NCI-H187 (cell line): ENCODE measurements around the gene NPAS3.

Source experiments
- DNase-seq, 2 experiments: peaks; one replicate each; lab custom pipeline; 2025; lab: John Stamatoyannopoulos, UW

The NPAS3 gene

DNA sequence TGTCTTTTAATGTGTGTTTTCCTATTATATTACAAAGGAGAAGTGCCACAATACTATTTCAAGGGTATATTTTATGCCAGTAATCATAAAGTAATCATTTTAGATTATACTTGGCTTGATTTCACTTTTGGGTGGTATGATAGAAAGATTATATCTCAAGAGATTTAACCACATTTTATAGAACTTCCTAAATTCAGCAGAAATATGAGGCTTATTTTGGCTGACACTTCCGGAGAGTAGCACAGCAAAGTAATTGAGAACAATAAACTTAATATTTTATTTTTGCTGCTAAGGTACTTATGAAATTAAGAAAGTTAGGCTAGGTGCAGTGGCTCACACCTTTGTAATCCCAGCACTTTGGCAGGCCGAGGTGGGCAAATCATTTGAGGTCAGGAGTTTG is 319.1 kb downstream of the NPAS3 start:
- DNase-seq, result no peak

DNA sequence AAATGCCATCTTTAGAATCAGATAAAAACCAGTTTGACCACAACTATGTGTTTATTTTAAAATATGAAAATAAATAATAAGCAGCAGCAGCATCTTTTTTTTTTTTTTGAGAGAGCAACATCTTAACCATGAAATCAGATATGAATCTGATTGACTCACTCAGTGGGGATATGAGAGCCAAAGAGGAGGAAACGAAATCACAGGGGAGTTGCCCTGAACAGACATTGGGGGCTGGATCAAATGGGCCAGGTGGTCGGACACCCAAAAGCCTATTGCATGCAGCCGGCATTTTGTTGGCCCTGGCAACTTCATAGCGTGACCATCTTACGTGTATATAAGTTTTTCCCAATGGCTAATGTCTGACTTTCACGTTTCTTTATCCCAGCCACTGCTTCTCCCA is 321.1 kb downstream of the NPAS3 start:
- DNase-seq, result no peak

DNA sequence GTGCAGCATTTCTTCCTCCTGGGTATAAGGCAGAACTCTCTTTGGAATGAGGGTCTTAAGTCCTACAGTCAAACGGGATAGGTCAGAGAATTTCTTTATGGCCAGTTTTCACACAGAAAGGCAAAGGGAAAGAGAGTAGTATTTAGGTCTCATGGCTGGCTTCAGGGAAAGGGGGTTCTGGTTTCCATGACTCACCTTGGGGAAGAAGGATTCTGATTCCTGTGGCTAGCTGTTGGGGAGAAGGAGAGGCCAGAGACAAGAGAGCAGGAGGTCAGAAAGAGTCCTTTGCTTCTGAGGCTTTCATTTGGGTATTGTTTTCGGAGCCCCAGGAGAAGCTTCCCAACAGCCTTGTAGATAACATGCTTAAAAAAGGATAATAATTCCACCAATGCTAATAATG is 332.5 kb downstream of the NPAS3 start:
- no peak for DNase-seq

DNA sequence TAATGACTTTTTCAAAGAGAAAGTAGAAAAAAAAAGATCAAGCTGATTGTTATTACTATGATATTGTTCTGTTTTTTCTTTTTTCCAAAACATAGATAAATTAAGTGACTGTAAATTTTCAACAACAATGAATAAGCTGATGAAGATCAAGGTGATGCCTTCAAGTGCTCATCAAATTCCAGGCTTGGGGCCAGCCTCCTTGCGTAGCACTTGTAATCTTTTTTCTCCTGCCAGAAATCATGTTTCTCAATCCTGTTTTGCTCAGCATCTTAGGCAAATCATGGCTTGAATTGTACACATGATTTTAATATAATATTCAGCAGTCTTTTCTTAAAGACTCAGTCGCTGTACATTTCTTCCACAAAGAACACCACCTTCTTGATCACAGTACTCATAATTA is 333.2 kb downstream of the NPAS3 start:
- DNase-seq, result no peak

- DNase-seq, result no peak
Measured at GRCh38 chr14:33273978-33274377, 335.3 kb downstream of the NPAS3 start.

GRCh38 chr14:33275879-33276278 is 337.2 kb downstream of the NPAS3 start:
- no peak for DNase-seq

DNA sequence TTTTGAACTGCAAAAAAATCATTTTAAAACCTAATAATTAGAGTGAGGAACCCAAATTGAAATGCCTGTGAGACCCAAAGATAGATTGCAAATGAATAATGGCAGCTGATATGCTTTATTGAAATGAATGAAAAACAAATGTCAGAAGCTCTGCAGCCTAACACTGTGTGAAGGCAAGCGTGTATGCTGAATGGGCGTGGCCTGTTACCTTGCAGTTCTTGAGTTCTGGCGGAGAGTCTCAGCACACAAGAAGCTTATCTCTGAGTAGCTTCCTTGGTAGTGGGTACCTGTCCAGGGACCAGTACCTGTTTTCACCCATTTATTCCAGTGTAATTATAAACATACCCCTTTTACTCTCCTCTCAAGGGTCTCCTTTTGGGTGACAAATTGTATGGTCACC is 341.2 kb downstream of the NPAS3 start:
- no peak for DNase-seq

DNA sequence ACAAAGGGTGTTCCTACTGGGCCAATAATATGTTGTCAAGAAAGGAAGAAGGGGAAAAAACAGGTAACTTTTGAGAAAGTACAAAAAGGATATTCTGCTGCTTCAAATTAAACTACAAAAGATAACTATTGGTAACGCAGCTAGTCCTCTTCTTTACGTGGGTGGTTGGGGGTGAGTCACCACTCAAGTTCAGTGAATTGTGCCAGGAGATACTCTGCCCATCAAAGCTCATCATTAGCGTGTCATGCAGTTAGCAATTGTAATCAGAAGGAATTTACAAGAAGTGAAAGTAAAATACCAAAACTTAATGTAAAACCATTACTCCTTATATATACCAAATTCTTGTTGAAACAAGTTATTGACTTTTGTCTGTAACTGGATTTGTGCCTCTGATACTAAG is 342.0 kb downstream of the NPAS3 start:
- no peak for DNase-seq

DNA sequence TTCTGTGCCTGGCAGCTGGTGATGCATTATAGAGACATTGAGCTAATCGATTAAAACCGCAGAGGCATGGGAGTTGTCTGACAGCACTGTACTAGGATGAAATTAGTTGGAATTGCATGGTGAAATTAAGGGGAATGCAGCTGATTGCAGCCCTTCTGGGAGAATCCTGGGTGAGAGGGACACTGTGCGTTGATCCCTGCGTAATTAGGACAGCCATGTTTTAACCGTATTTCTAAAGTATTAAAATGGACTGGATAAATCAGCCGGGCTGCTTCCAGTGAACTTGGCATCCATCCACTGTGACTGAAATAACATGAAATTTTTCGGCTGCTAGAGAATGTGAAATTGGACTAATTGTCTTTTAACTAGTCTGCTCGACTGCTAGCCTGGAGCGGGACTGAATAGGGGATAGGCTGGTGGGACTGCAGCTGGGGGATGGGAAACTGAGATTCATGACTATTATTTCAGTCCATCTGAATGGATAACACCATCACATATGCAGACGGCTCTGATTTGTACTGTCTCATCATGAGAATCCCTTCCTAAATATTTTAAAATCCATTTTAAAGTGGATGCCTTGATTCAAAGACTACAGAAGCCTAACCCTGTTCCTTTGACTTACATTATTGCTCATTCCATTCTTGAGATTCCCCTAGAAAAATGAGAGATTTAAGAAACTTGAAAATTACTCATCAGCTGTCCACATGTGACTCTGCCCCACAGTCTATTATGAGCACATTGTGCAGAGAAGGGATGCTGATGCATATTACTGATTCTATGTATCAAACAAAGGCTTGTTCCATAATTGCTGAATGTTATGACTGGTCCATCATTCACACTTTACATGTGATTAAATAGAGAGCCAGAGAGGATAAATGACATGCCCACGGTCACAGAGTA is 343.9 kb downstream of the NPAS3 start:
- DNase-seq, result no peak

DNA sequence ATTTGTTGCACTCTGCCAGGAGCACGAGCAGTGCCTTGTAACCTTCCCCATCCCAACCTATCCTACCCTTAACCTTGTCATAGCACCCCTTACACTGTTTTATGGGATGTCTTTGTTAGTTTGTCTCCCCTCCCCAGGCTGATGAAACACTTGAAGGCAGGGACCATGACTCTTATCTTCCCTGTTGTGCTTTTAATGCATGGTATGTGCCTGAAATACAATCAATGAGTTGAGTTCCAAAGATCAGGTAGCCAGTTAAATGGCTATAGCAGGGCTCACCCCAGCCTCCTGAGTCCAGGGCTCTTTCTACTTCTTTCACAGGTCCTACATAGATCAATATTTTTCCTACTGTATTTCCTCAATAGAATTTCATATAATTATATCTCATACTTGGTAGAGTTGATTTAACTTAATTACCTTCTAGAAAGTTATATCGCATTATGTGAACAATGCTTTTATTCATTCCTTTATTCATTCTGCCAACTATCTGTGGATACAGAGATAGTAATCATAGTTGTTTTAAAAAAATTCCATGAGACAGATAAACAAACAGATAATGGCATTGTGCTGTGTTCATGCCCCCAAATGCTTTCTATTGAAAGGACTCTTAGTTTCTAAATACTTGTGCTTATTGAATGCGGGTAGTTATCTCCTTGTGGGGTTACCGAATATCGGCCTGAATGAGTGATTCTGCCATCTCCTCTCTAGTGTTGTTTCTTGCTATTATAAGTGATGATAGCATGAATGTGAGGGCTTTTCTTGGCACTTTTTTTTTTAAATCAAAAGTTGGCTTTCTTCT is 347.4 kb downstream of the NPAS3 start:
- DNase-seq, result no peak

GRCh38 chr14:33287189-33287588 is 348.5 kb downstream of the NPAS3 start:
- DNase-seq, result no peak

- DNase-seq, result no peak
Measured at GRCh38 chr14:33290641-33291040, 352.0 kb downstream of the NPAS3 start.

DNA sequence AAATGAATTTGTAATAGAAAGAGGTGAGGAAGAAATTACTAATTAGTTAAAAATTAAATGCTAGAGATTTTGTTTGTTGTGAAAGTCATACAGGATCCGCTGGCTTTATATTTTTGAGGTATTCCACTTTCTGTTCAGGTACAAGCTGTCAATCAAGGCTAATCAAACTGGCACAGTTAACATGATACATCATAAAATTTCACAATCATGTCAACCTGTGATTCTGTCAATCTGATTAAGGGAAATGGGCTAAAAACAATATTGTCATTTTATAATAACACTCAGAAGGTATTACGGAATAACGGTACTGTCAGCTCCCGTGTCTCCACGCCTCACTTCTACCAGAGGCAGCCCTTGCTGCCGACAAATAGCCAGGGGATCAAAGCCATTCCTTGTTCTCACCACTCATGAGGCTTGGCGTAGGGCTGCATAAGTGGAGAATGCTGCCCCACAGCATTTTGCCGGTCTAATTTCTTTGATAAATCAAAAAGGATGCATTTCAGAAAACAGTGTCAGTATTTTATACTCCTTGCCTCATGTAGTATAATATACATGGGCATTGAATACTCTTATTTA is 352.9 kb downstream of the NPAS3 start:
- DNase-seq, result no peak

- DNase-seq, result no peak
Measured at GRCh38 chr14:33294419-33294818, 355.7 kb downstream of the NPAS3 start.

DNA sequence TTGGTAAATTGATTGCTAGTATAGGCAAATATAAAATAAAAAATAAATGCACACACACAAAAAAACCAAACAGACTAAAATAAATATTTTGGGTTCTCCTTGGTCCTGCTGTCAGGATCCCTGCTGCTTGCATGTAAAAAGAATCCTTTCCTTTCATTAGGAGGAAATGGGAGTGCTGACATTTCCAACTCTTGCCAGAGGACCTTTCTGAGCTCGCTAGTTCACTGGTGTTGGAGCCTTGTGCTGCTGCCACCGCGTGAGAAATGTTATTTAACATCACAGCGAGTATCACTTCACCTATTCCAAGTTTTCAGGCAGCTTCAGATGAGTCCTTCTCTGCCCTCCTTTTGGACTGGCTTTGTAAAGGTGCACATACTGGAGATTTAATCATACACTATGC is 358.9 kb downstream of the NPAS3 start:
- no peak for DNase-seq

DNA sequence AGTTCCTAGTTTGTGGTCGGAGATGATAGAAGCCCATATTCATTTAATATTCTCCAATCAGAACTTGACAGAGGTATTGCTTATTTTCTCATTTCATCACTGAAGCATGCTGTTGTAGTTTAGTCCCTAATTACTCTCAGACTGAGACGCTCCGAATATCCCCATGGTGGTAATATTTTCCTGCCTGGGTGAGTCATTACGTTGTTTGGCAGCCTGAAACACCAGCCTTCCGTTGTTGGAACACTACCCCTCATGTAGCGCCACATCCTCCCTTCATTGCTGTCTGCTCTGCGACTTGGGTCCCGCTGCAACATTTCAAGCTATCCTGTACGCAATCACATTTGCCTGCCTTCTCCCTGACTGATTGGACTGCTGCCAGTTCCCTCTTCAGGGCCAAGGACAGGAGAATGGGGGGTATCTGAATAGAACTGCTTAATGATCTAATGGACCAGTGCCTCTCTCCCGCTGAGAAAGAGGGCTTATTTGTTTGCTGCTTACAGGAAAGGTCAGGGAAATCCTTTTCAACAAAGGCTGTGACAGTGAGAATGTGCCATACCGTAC is 369.1 kb downstream of the NPAS3 start:
- DNase-seq, result no peak

GRCh38 chr14:33309106-33309505 is 370.4 kb downstream of the NPAS3 start:
- DNase-seq, result no peak

GRCh38 chr14:33315217-33315616 is 376.5 kb downstream of the NPAS3 start:
- no peak for DNase-seq

GRCh38 chr14:33315721-33316120 is 377.0 kb downstream of the NPAS3 start:
- DNase-seq, result no peak

DNA sequence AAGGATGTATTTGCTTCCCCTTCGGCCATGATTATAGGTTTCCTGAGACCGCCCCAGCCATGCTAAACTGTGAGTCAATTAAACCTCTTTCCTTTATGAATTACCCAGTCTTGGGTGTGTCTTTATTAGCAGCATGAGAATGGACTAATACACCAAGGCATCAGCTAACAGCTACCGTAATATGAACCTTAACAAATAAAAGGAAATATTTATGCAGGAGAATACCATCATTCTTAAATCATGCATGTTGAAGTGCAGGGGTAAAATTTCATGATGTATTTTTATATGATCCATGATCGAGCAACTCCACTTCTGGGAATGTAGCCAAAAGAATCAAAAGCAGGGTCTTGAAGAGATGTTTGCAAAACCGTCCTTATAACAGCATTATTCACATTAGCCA is 379.0 kb downstream of the NPAS3 start:
- no peak for DNase-seq

- no peak for DNase-seq
Measured at GRCh38 chr14:33323979-33324378, 385.3 kb downstream of the NPAS3 start.

- no peak for DNase-seq
Measured at GRCh38 chr14:33331176-33331949, 392.7 kb downstream of the NPAS3 start.
